ENCODE data around the gene CWC15.

DNA sequence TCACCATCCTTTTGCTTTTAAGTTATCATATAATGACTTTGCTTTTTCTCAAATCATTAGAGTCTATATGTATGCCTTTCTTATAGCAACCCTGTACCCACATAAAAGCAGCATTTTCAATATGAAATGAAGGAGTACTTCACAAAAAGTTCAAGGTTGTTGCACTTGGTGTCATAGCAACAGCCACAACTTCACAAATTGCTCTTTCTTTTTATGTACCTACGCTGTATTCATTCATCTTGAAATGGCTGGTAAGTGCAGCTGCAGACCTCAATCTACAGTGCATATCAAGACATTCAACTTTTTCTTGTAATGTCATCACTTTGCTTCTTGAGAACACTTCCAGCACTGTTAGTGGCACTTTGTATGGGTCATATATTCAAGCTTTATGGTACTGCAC, 18.6 kb downstream of the CWC15 start:
- TF ChIP-seq CTCF (IDR thresholded peaks at IDR 0.05) (no peak), POLR2A (IDR thresholded peaks at IDR 0.05) (no peak), POLR2AphosphoS5 (IDR thresholded peaks at IDR 0.05) (no peak)

Data from breast epithelium (tissue), 3 donors.